ENCODE data around the gene PHLPP2. TPM values are rescaled to one million over a fixed set of nuclear protein-coding genes. Genes with fewer than 3 reads are reported as not detected.

PHLPP2 gene
- total and polyA plus RNA-seq, 12 donors, result 0.77 to 5.3 (median 3.4) TPM

GRCh38 chr16:71649704-71650103 lies 74.8 kb downstream of the PHLPP2 start:
- no peak for TF ChIP-seq CTCF (IDR thresholded peaks at IDR 0.05)

DNA sequence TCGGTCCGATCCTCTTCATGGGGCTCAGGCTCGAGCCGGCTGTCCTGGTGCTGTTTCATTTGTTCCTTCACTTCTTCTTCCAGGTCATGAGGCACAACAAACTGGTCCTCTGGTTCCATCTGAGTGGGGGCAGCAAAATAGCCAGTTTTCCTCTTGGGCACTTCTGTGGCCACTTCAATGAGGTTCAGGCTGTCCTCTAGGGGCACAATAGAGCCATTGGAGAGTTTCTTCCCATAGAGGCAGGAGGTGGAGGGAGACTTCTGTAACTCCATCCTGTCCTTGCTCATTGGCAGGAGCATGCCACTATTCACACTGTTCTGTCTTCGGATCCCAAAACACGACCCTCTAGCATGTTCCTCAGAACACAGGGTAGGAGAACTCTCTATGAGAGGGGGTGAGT lies 75.6 kb downstream of the PHLPP2 start:
- Histone ChIP-seq H3K4me3 (no peak overlapping the region), H3K27ac (no peak overlapping the region), H3K27me3 (no peaks in the 10 kb centered on the region), H3K36me3 (peaks cover 0 to 93% (median 26%) of the 10 kb centered on the region in 9 donors), H3K9me3 (no peaks in the 10 kb centered on the region), H3K4me1 (no peaks in the 10 kb centered on the region)
- DNase-seq (no peak), ATAC-seq (no peak)
- intact Hi-C loops (cut with DNase I), result no loop called here
- 91 to 96% methylated on average over 6 of the region's 6 CpGs for WGBS, 2 donors
- TF ChIP-seq CTCF (IDR thresholded peaks at IDR 0.05), result peak in 4 of 9 donors; percentile 12 to 26 (median 18)

More at GRCh38 chr16:71649704-71650103, 74.8 kb downstream of the PHLPP2 start:
- H3K27ac ChIP-seq, result no peak overlapping the region
- H3K9me3 ChIP-seq, result no peaks in the 10 kb centered on the region
- H3K27me3 ChIP-seq, result no peaks in the 10 kb centered on the region
- ATAC-seq (no peak), DNase-seq (no peak)
- peaks cover 0 to 94% (median 31%) of the 10 kb centered on the region in 9 donors for H3K36me3 ChIP-seq
- no peaks in the 10 kb centered on the region for H3K4me1 ChIP-seq
- 96% methylated on average over 7 of the region's 7 CpGs for WGBS, 2 donors
- intact Hi-C loops (cut with DNase I), result loop anchor here in 1 of 10 donors (1.0 kb wide), 1 partner anchor 13 kb away; no protein-coding TSS in a partner anchor
- no peak overlapping the region for H3K4me3 ChIP-seq

- Histone ChIP-seq H3K36me3 (peaks cover 0 to 92% (median 22%) of the 10 kb centered on the region in 9 donors), H3K27ac (no peak overlapping the region), H3K4me3 (no peak overlapping the region), H3K9me3 (no peaks in the 10 kb centered on the region), H3K4me1 (no peaks in the 10 kb centered on the region), H3K27me3 (no peaks in the 10 kb centered on the region)
- DNase-seq, result no peak
- no peak for TF ChIP-seq CTCF (IDR thresholded peaks at IDR 0.05)
- intact Hi-C loops (cut with DNase I), result no loop called here
- ATAC-seq, result no peak
- WGBS, 2 donors, result 84 to 87% methylated on average over 2 of the region's 2 CpGs
These were observed 76.3 kb downstream of the PHLPP2 start for GRCh38 chr16:71648162-71648561.

DNA sequence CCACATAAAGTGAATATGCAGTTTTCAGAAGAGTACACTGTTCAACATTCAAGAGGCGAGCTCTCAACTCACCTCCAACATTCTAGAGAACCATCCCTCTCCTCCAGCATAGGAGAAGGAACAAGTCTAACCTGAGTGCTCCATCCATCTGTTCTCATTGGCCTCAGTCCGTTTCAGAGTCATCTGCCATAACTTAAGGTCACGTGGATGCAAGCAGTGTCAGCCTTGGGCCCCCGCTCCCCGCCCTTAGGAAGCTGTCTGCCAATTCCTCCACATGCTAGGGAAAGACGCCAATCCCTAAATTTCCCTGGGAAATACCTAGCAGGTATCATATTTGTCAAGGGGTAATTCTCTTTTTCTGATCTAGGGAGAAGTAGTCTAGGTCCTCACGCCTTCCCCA lies 77.1 kb downstream of the PHLPP2 start:
- no peaks in the 10 kb centered on the region for H3K4me1 ChIP-seq
- no peak for TF ChIP-seq CTCF (IDR thresholded peaks at IDR 0.05)
- H3K27ac ChIP-seq, result no peak overlapping the region
- intact Hi-C loops (cut with DNase I), result no loop called here
- no peaks in the 10 kb centered on the region for H3K27me3 ChIP-seq
- H3K9me3 ChIP-seq, result no peaks in the 10 kb centered on the region
- 81 to 82% methylated on average over 7 of the region's 7 CpGs for WGBS, 2 donors
- no peak overlapping the region for H3K4me3 ChIP-seq
- DNase-seq (no peak), ATAC-seq (no peak)
- H3K36me3 ChIP-seq, result peaks cover 0 to 84% (median 15%) of the 10 kb centered on the region in 9 donors

Data from heart right ventricle (tissue), 16 donors.